ENCODE data around the gene MYCN. TPM values are rescaled to one million over a fixed set of nuclear protein-coding genes. Genes with fewer than 3 reads are reported as not detected.

The MYCN gene
- total and polyA plus RNA-seq, 12 donors = 0.24 to 2.2 (median 1.0) TPM

GRCh38 chr2:15971831-15972522, 31.6 kb downstream of the MYCN start:
- no peak for DNase-seq
- no peak overlapping the region for H3K27ac ChIP-seq
- H3K4me3 ChIP-seq = no peak overlapping the region
- H3K9me3 ChIP-seq (replicated peaks in 1 of 3) = no peaks in the 10 kb centered on the region
- WGBS, 4 donors = 61 to 71% (median 67%) methylated on average over 7 of the region's 7 CpGs
- H3K36me3 ChIP-seq (replicated peaks in 1 of 2) = no peaks in the 10 kb centered on the region
- TF ChIP-seq CTCF (IDR thresholded peaks at IDR 0.05) (no peak), POLR2A (IDR thresholded peaks at IDR 0.05) (no peak)
- intact Hi-C loops (cut with DNase I) = no loop called here
- H3K27me3 ChIP-seq = no peaks in the 10 kb centered on the region
- no peaks in the 10 kb centered on the region for H3K4me1 ChIP-seq (replicated peaks in 1 of 2)

- Histone ChIP-seq H3K9me3 (replicated peaks in 1 of 3) (no peaks in the 10 kb centered on the region), H3K27me3 (no peaks in the 10 kb centered on the region), H3K4me3 (no peak overlapping the region), H3K4me1 (replicated peaks in 1 of 2) (no peaks in the 10 kb centered on the region), H3K27ac (no peak overlapping the region), H3K36me3 (replicated peaks in 1 of 2) (no peaks in the 10 kb centered on the region)
- intact Hi-C loops (cut with DNase I) = no loop called here
- TF ChIP-seq CTCF (IDR thresholded peaks at IDR 0.05) (no peak), POLR2A (IDR thresholded peaks at IDR 0.05) (no peak)
- 68 to 74% (median 72%) methylated on average over 7 of the region's 7 CpGs for WGBS, 4 donors
- DNase-seq = no peak
Measured at GRCh38 chr2:15973481-15974401, 33.4 kb downstream of the MYCN start.

GRCh38 chr2:15974565-15975260, 34.4 kb downstream of the MYCN start:
- Histone ChIP-seq H3K27ac (no peak overlapping the region), H3K4me1 (replicated peaks in 1 of 2) (no peaks in the 10 kb centered on the region), H3K27me3 (no peaks in the 10 kb centered on the region), H3K9me3 (replicated peaks in 1 of 3) (no peaks in the 10 kb centered on the region), H3K4me3 (no peak overlapping the region), H3K36me3 (replicated peaks in 1 of 2) (no peaks in the 10 kb centered on the region)
- no peak for DNase-seq
- 78 to 86% (median 84%) methylated on average over 5 of the region's 5 CpGs for WGBS, 4 donors
- no peak for TF ChIP-seq CTCF (IDR thresholded peaks at IDR 0.05)
- no peak for TF ChIP-seq POLR2A (IDR thresholded peaks at IDR 0.05)
- intact Hi-C loops (cut with DNase I) = no loop called here

GRCh38 chr2:15975261-15975600, 34.9 kb downstream of the MYCN start:
- no peaks in the 10 kb centered on the region for H3K4me1 ChIP-seq (replicated peaks in 1 of 2)
- WGBS, 4 donors = 88 to 97% (median 90%) methylated on average over 3 of the region's 3 CpGs
- no peaks in the 10 kb centered on the region for H3K36me3 ChIP-seq (replicated peaks in 1 of 2)
- TF ChIP-seq CTCF (IDR thresholded peaks at IDR 0.05) (no peak), POLR2A (IDR thresholded peaks at IDR 0.05) (no peak)
- H3K9me3 ChIP-seq (replicated peaks in 1 of 3) = no peaks in the 10 kb centered on the region
- no peak for DNase-seq
- no peak overlapping the region for H3K4me3 ChIP-seq
- intact Hi-C loops (cut with DNase I) = no loop called here
- H3K27ac ChIP-seq = no peak overlapping the region
- no peaks in the 10 kb centered on the region for H3K27me3 ChIP-seq
